Psoas muscle (tissue), 8 donors: ENCODE data around the gene DPYSL5. TPM values are rescaled to one million over a fixed set of nuclear protein-coding genes. Genes with fewer than 3 reads are reported as not detected.

Source experiments
- ATAC-seq, 4 donors: fragments of 200-7000 bp; cut with Tn5 transposase; one replicate each; pipeline ENCODE4 v1.9.1; 2020; ENCODE audit warnings: moderate library complexity in 3 of 4, mild to moderate bottlenecking in 2 of 4
- DNase-seq, 2 donors: peaks; one replicate each; pipeline ENCODE4 v3.0.0-alpha.2; 2020
- H3K27ac ChIP-seq: fragments of 200-600 bp; one replicate; pipeline ENCODE4 v1.8.0; 2022
- H3K27me3 ChIP-seq, 3 donors: fragments of 200-600 bp in 1 of 3; one replicate each; pipeline versions ENCODE4 v1.6.1 to v1.8.0; 2013 to 2022; ENCODE audit warnings: low read length in 2 of 3, mild to moderate bottlenecking in 2 of 3, moderate library complexity in 1 of 3; ENCODE audit not compliant: insufficient read depth in 3 of 3
- H3K36me3 ChIP-seq, 2 donors: fragments of 200-600 bp in 1 of 2; one replicate each; pipeline versions ENCODE4 v1.6.1 to v1.8.0; 2013 to 2022; ENCODE audit warnings: low read depth in 1 of 2, mild to moderate bottlenecking in 1 of 2, moderate library complexity in 1 of 2; ENCODE audit not compliant: insufficient read depth in 1 of 2
- H3K4me1 ChIP-seq: fragments of 200-600 bp; one replicate; pipeline ENCODE4 v1.8.0; 2022
- H3K4me3 ChIP-seq: fragments of 200-600 bp; one replicate; pipeline ENCODE4 v1.8.0; 2022; ENCODE audit warnings: mild to moderate bottlenecking
- H3K9me3 ChIP-seq: fragments of 200-600 bp; one replicate; pipeline ENCODE4 v1.8.0; 2022
- CTCF ChIP-seq: fragments of 200-600 bp; IDR thresholded peaks from one replicate; pipeline ENCODE4 v1.8.0; 2022; ENCODE audit warnings: antibody characterized with exemption
- WGBS, 3 donors: extraction: QIAGEN DNeasy Blood & Tissue Kit; methylation state at CpG; one replicate each; pipeline versions ENCODE4 v1.1.6 to v1.1.7; 2013; 5-methylcytosine and 5-hydroxymethylcytosine counted together
- intact Hi-C, 2 donors: fragments of 100-400 bp; cut with DNase I; formaldehyde crosslinking; loops; one replicate each; pipeline versions ENCODE4 v1.11.0 to v1.14.2; 2022
- polyA plus RNA-seq, 3 donors: library from polyadenylated mRNA; stranded (reverse); fragments of 200-250 nt; gene quantifications; one replicate each; pipeline ENCODE4 v1.2.3, GENCODE V29; 2013
- total RNA-seq, 4 donors: library from RNA; stranded (reverse); fragmentation: NEBNext Ultra II Directional in 2 of 4; extraction: Animal tissue kit (Norgen Biotek cat#: 25700) in 2 of 4; gene quantifications; one replicate each; pipeline versions ENCODE4 v1.2.1 to v1.2.4, GENCODE V29; 2021 to 2023
- donor health status: healthy with polysubstance abuse.
- donor health status: DM: no; HTN: no; CAD: no; lungs with moderate emphysema.
- donor health status: Bipolar disorder and iron deficiency.
- donor health status: healthy.
- donor health status: DM: yes; HTN: yes; CAD: no.
- donor health status: DM: no; HTN: no; CAD: no.
- donor health status: DM: no; HTN: no; CAD: no.
- donor health status: DM: yes; HTN: yes; CAD: no.

DPYSL5 gene
- total and polyA plus RNA-seq, 7 donors, result 0.03 to 0.39 (median 0.08) TPM; not detected in 3

GRCh38 chr2:26993768-26994167, 145.8 kb downstream of the DPYSL5 start:
- DNase-seq (no peak), ATAC-seq (no peak)
- Histone ChIP-seq H3K36me3 (no peaks in the 10 kb centered on the region), H3K27me3 (no peaks in the 10 kb centered on the region), H3K4me3 (no peak overlapping the region), H3K9me3 (no peaks in the 10 kb centered on the region), H3K27ac (no peak overlapping the region), H3K4me1 (peaks cover 10% of the 10 kb centered on the region)
- intact Hi-C loops, result no loop called here
- TF ChIP-seq CTCF, result no peak
- 85 to 93% (median 90%) methylated on average over 1 of the region's 1 CpG for WGBS, 3 donors

GRCh38 chr2:26994983-26995382, 147.1 kb downstream of the DPYSL5 start:
- no peak overlapping the region for H3K27ac ChIP-seq
- H3K9me3 ChIP-seq, result no peaks in the 10 kb centered on the region
- H3K4me3 ChIP-seq, result no peak overlapping the region
- intact Hi-C loops, result no loop called here
- peaks cover 10% of the 10 kb centered on the region for H3K4me1 ChIP-seq
- TF ChIP-seq CTCF, result no peak
- no peaks in the 10 kb centered on the region for H3K27me3 ChIP-seq
- no peaks in the 10 kb centered on the region for H3K36me3 ChIP-seq
- 83 to 96% (median 85%) methylated on average over 1 of the region's 1 CpG for WGBS, 3 donors
- no peak for DNase-seq
- no peak for ATAC-seq

GRCh38 chr2:26997394-26997793, 149.5 kb downstream of the DPYSL5 start:
- no peaks in the 10 kb centered on the region for H3K27me3 ChIP-seq
- H3K4me1 ChIP-seq, result peaks cover 15% of the 10 kb centered on the region
- H3K9me3 ChIP-seq, result no peaks in the 10 kb centered on the region
- ATAC-seq (no peak), DNase-seq (no peak)
- no peaks in the 10 kb centered on the region for H3K36me3 ChIP-seq
- intact Hi-C loops, result no loop called here
- H3K27ac ChIP-seq, result no peak overlapping the region
- no peak overlapping the region for H3K4me3 ChIP-seq
- 77 to 81% (median 77%) methylated on average over 10 of the region's 10 CpGs for WGBS, 3 donors
- TF ChIP-seq CTCF, result no peak

GRCh38 chr2:26998323-26998722, 150.4 kb downstream of the DPYSL5 start:
- Histone ChIP-seq H3K36me3 (no peaks in the 10 kb centered on the region), H3K9me3 (no peaks in the 10 kb centered on the region), H3K4me3 (no peak overlapping the region), H3K27me3 (no peaks in the 10 kb centered on the region), H3K27ac (no peak overlapping the region), H3K4me1 (peaks cover 15% of the 10 kb centered on the region)
- DNase-seq (no peak), ATAC-seq (no peak)
- TF ChIP-seq CTCF, result no peak
- intact Hi-C loops, result no loop called here
- WGBS, 3 donors, result 71 to 93% (median 84%) methylated on average over 1 of the region's 1 CpG

Other genes starting within 250 kb of the DPYSL5 start
- gene CIB4, start 206.8 kb upstream of the DPYSL5 start, total RNA-seq, result not detected
- not detected for gene CIB4, start 206.8 kb upstream of the DPYSL5 start, polyA plus RNA-seq
- 1 to 10 TPM in 1 of 4 donors, under 1 TPM in 3; 0.06 to 1.3 (median 0.13) TPM for gene KCNK3, start 155.4 kb upstream of the DPYSL5 start, total RNA-seq
- 1 to 10 TPM in 1 of 3 donors, under 1 TPM in 2; 0.13 to 2.3 (median 0.70) TPM for gene KCNK3, start 155.4 kb upstream of the DPYSL5 start, polyA plus RNA-seq
- 10 to 100 TPM; 15.0 to 32.5 (median 24.4) TPM for gene SLC35F6, start 83.8 kb upstream of the DPYSL5 start, total RNA-seq
- 10 to 100 TPM; 14.8 to 40.2 (median 25.1) TPM for gene SLC35F6, start 83.8 kb upstream of the DPYSL5 start, polyA plus RNA-seq
- not detected for gene CENPA, start 62.1 kb upstream of the DPYSL5 start, total RNA-seq
- gene CENPA, start 62.1 kb upstream of the DPYSL5 start, polyA plus RNA-seq, result under 1 TPM in 2 of 3 donors, not detected in 1; 0.12 to 0.23 TPM
- gene MAPRE3, start 122.5 kb downstream of the DPYSL5 start, total RNA-seq, result 100 to 1,000 TPM; 101 to 148 (median 122) TPM
- 100 to 1,000 TPM in 1 of 3 donors, 10 to 100 TPM in 2; 22.1 to 149 (median 76.3) TPM for gene MAPRE3, start 122.5 kb downstream of the DPYSL5 start, polyA plus RNA-seq
- 10 to 100 TPM; 32.3 to 50.4 (median 41.5) TPM for gene TMEM214, start 184.8 kb downstream of the DPYSL5 start, total RNA-seq
- gene TMEM214, start 184.8 kb downstream of the DPYSL5 start, polyA plus RNA-seq, result 10 to 100 TPM; 29.4 to 43.2 (median 35.8) TPM
- 1 to 10 TPM; 5.5 to 8.6 (median 7.6) TPM for gene AGBL5, start 203.5 kb downstream of the DPYSL5 start, total RNA-seq
- 1 to 10 TPM; 3.6 to 5.3 (median 5.0) TPM for gene AGBL5, start 203.5 kb downstream of the DPYSL5 start, polyA plus RNA-seq
- 100 to 1,000 TPM; 186 to 304 (median 236) TPM for gene OST4, start 223.5 kb downstream of the DPYSL5 start, total RNA-seq
- gene OST4, start 223.5 kb downstream of the DPYSL5 start, polyA plus RNA-seq, result 100 to 1,000 TPM; 259 to 396 (median 306) TPM
- 10 to 100 TPM in 1 of 4 donors, 1 to 10 TPM in 3; 6.1 to 14.3 (median 7.9) TPM for gene EMILIN1, start 230.5 kb downstream of the DPYSL5 start, total RNA-seq
- gene EMILIN1, start 230.5 kb downstream of the DPYSL5 start, polyA plus RNA-seq, result 1 to 10 TPM; 4.9 to 7.3 (median 4.9) TPM
- gene KHK, start 238.6 kb downstream of the DPYSL5 start, total RNA-seq, result 1 to 10 TPM; 1.5 to 4.5 (median 2.4) TPM
- 1 to 10 TPM; 1.8 to 5.8 (median 2.9) TPM for gene KHK, start 238.6 kb downstream of the DPYSL5 start, polyA plus RNA-seq